Type B pancreatic cell (in vitro differentiated cells): Measurements from ENCODE around the gene LFNG. TPM values are rescaled to one million over a fixed set of nuclear protein-coding genes. Genes with fewer than 3 reads are reported as not detected.

Experiments used
- DNase-seq: peaks from one replicate; pipeline ENCODE4 v3.0.0; 2021; ENCODE audit warnings: mixed read lengths; ENCODE audit not compliant: unreplicated experiment; ENCODE audit errors: extremely low spot score
- H3K27ac Mint-ChIP-seq: 2 replicates; pipeline ENCODE4 v1.8.0; 2021; ENCODE audit warnings: mild to moderate bottlenecking, mixed read lengths
- H3K27me3 Mint-ChIP-seq: 2 replicates; pipeline ENCODE4 v1.8.0; 2021; ENCODE audit warnings: mixed read lengths
- H3K36me3 Mint-ChIP-seq: 2 replicates; pipeline ENCODE4 v1.8.0; 2021; ENCODE audit warnings: mixed read lengths
- H3K4me1 Mint-ChIP-seq: one replicate; pipeline ENCODE4 v1.8.0; 2021; ENCODE audit warnings: mixed read lengths; ENCODE audit not compliant: unreplicated experiment
- H3K4me3 Mint-ChIP-seq: 2 replicates; pipeline ENCODE4 v1.8.0; 2021; ENCODE audit warnings: mild to moderate bottlenecking, mixed read lengths
- H3K9me3 Mint-ChIP-seq: 2 replicates; pipeline ENCODE4 v1.8.0; 2021; ENCODE audit warnings: mixed read lengths
- microRNA-seq: library from miRNA; unstranded; fragments of <30 nt; microRNA quantifications from one replicate; pipeline ENCODE4, GENCODE V29; 2020
- total RNA-seq: library from RNA; stranded (reverse); gene quantifications from 2 replicates; pipeline ENCODE4 v1.2.1, GENCODE V29; 2021; ENCODE audit warnings: low replicate concordance
- TF ChIP-seq, protein P1 (sequence below): fragments of 200-600 bp; sonication (generic); conservative IDR thresholded peaks from 2 replicates; pipeline ENCODE4 v1.5.0; 2021; ENCODE audit warnings: antibody characterized with exemption, mild to moderate bottlenecking

LFNG gene
- total RNA-seq, 1 donor from 2014 or later, result 15.3 TPM

DNA sequence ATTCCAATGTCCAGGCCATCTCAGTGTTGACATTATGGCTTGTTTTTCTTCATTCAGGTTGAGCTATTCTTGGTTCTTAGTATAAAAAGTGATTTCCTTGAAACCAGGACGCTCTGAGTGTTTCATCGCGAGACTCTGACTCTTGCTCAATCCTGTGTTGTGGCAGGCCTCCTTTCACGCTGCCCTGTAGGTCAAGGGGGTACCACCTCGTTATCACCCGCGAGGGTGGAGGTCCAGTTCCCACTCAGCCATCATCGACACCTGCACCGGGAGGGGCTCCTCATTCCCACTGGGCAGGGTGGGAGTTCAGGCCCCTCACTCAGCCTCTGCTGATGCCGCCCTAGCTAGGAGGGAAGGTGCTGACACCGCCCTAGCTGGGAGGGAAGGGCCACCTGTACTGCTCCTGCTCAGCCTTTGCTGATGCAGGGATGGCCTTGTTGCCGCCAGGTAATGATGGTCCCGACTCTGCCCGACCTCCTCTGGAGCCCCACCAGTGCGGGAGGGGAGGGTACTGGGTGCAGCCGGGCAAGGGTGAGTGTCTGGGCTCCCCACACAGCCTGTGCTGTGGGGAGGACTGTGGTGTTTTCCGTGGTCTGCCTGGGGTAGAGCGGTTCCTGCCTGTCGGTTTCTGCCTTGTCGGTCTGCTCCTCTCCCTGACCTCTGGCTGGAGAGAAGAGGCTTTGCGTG is 55.6 kb downstream of the LFNG start:
- Mint-ChIP-seq H3K9me3 (no peaks in the 10 kb centered on the region), H3K27ac (no peak overlapping the region), H3K36me3 (peaks cover 9% of the 10 kb centered on the region), H3K27me3 (no peaks in the 10 kb centered on the region), H3K4me1 (peaks cover 3% of the 10 kb centered on the region), H3K4me3 (no peak overlapping the region)
- no peak for DNase-seq
- TF ChIP-seq, protein P1, sequence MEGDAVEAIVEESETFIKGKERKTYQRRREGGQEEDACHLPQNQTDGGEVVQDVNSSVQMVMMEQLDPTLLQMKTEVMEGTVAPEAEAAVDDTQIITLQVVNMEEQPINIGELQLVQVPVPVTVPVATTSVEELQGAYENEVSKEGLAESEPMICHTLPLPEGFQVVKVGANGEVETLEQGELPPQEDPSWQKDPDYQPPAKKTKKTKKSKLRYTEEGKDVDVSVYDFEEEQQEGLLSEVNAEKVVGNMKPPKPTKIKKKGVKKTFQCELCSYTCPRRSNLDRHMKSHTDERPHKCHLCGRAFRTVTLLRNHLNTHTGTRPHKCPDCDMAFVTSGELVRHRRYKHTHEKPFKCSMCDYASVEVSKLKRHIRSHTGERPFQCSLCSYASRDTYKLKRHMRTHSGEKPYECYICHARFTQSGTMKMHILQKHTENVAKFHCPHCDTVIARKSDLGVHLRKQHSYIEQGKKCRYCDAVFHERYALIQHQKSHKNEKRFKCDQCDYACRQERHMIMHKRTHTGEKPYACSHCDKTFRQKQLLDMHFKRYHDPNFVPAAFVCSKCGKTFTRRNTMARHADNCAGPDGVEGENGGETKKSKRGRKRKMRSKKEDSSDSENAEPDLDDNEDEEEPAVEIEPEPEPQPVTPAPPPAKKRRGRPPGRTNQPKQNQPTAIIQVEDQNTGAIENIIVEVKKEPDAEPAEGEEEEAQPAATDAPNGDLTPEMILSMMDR, result no peak

DNA sequence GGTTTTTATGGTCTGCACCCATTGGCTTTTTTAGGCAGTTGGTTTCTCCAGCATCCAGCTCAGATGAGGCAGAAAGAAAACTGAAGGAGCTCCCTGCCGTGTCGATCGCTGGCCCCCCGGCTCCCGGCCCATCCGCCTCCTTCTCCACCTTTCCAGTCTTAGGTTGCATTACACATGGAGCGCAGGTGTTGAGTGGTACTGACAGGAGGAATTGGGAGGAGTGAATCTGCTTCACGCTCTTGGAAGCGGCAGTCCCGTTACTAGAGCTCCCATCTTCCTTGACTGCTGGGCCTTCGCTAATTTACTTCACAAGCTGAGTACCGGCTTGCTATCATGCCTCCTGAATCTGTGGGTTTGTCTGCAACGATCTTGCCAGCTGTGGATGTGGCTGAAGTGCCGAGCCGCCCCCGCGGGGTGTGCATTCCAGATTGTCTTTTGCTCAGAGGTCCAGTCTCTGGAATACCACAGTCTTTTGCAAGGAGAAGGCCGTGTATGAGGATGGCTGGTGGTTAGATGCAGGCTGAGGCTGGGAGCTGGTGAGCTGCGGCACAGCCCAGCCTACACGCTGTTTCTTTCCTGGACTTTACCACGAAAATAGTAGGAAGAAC is 56.3 kb downstream of the LFNG start:
- Mint-ChIP-seq H3K27ac (no peak overlapping the region), H3K9me3 (no peaks in the 10 kb centered on the region), H3K4me3 (no peak overlapping the region), H3K36me3 (peaks cover 9% of the 10 kb centered on the region), H3K27me3 (no peaks in the 10 kb centered on the region), H3K4me1 (peaks cover 3% of the 10 kb centered on the region)
- DNase-seq, result no peak
- TF ChIP-seq, protein P1, result no peak

DNA sequence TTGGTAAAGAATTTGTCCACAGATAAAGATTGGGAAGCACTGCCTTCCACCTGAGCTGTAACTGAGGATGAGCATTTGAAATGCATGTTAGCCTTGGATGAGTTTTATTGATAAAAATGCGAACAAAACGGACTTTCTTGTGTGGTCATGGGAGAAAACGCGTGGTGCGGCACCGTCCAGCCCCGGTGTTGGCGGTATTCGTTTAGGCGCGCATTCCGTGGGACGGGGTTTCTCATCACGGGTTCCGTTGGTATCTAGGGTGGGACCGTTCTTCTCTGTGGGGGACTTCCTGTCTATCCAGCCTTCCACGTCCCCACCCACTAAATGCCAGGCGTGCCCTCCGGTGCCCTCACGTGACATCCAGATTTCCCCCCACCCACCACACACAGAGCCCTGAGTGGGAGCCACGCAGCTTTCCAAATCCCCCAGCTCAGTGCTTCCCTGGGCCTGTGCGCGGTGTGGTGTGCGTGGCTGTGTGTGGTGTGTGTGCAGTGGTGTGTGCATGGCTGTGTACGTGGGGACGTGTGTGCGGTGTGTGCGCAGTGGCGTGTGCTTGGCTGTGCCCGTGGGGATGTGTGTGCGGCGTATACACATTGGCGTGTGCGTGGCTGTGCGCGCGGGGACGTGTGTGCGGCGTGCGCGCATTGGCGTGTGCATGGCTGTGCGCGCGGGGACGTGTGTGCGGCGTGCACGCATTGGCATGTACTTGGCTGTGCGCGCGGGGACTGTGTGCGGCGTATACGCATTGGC is 57.3 kb downstream of the LFNG start:
- DNase-seq, result no peak
- Mint-ChIP-seq H3K4me3 (no peak overlapping the region), H3K27ac (no peak overlapping the region), H3K4me1 (peaks cover 3% of the 10 kb centered on the region), H3K27me3 (no peaks in the 10 kb centered on the region), H3K36me3 (peaks cover 9% of the 10 kb centered on the region), H3K9me3 (no peaks in the 10 kb centered on the region)
- TF ChIP-seq, protein P1, result no peak

Small RNA genes lying within 50 kb of the gene (microRNA-seq; reads per million reads assigned to microRNA genes)
- gene MIR4648, result not detected

Other genes with a start within 250 kb of the LFNG start
- gene SNX8, start 205.3 kb upstream of the LFNG start, total RNA-seq, result 29.1 and 40.6 TPM in 2 replicates
- 178 and 183 TPM in 2 replicates for gene EIF3B, start 164.9 kb upstream of the LFNG start, total RNA-seq
- 17.6 and 22.4 TPM in 2 replicates for gene CHST12, start 116.2 kb upstream of the LFNG start, total RNA-seq
- not detected in 2 replicates for gene GRIFIN, start 43.4 kb upstream of the LFNG start, total RNA-seq
- 25.2 and 40.3 TPM in 2 replicates for gene BRAT1, start 35.8 kb downstream of the LFNG start, total RNA-seq
- gene IQCE, start 39.2 kb downstream of the LFNG start, total RNA-seq, result 25.7 and 35.2 TPM in 2 replicates
- gene TTYH3, start 112.2 kb downstream of the LFNG start, total RNA-seq, result 124 and 166 TPM in 2 replicates
- 1.2 and 5.6 TPM in 2 replicates for gene AMZ1, start 168.4 kb downstream of the LFNG start, total RNA-seq